ENCODE results near the gene ABI3.

DNA sequence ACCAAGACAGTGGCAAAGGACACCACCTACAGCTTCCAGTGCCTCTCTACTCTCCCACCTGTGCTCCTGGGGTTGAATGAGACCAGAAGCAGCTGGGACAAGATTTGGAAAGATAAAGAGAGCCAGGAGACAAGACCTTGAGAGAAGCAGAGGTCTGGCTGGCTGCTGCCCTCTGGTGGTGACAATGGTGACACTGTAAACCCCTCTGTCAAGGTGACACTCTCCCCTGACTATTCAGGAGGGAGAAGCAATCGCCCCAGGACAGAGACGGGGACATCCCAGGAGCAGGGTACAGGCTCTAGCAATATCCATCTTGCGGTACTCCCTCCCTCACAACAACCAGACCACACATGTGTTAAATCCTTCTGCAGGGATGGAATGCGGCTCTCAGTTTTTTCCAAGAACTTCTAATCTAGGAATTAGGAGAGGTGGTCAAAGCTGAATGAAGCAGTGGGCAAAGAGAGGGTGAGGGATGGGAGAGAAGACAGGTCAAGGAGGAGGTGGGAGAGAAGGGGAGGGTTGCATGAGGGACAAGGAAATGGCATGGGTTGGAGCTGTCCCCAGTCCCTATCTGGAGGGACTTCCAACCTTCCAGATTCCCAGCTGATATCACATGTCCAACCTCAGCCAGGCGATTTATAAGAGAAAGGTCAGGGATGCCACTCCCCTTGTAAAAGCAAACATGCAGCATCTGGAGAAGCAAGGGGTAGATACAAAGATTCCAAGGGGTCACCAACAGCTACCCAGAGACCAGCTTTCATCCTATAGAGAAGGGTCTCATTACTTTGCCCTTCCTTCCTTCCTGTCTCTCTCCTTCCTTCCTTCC is 17.1 kb downstream of the ABI3 start:
- no peak for TF ChIP-seq GABPA (IDR thresholded peaks at IDR 0.05 in 1 of 2, conservative IDR thresholded peaks at IDR 0.05 in 1 of 2)
- TF ChIP-seq, protein P1, sequence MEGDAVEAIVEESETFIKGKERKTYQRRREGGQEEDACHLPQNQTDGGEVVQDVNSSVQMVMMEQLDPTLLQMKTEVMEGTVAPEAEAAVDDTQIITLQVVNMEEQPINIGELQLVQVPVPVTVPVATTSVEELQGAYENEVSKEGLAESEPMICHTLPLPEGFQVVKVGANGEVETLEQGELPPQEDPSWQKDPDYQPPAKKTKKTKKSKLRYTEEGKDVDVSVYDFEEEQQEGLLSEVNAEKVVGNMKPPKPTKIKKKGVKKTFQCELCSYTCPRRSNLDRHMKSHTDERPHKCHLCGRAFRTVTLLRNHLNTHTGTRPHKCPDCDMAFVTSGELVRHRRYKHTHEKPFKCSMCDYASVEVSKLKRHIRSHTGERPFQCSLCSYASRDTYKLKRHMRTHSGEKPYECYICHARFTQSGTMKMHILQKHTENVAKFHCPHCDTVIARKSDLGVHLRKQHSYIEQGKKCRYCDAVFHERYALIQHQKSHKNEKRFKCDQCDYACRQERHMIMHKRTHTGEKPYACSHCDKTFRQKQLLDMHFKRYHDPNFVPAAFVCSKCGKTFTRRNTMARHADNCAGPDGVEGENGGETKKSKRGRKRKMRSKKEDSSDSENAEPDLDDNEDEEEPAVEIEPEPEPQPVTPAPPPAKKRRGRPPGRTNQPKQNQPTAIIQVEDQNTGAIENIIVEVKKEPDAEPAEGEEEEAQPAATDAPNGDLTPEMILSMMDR (IDR thresholded peaks at IDR 0.05; ENCODE audit: low read depth, low read length, missing input control): peak; percentile 81
- no peak for TF ChIP-seq YY1 (IDR thresholded peaks at IDR 0.05)
- TF ChIP-seq TAF1 (conservative IDR thresholded peaks at IDR 0.05): no peak
- TF ChIP-seq HNF4A (conservative IDR thresholded peaks at IDR 0.05): no peak
- TF ChIP-seq REST (IDR thresholded peaks at IDR 0.05): no peak
- no peak for TF ChIP-seq MAX (IDR thresholded peaks at IDR 0.05)
- TF ChIP-seq ATF3 (IDR thresholded peaks at IDR 0.05): no peak
- TF ChIP-seq FOXA1 (IDR thresholded peaks at IDR 0.05): no peak
- no peak for TF ChIP-seq EGR1 (IDR thresholded peaks at IDR 0.05; ENCODE audit: low read depth in 2 of 2)
